NB4 (cell line): ENCODE measurements around the gene MZB1.

Experiments
- MYC ChIP-seq: IDR thresholded peaks from 2 replicates; pipeline ENCODE4 v1.6.1; 2011; ENCODE audit warnings: low read depth, low read length
- POLR2A ChIP-seq: IDR thresholded peaks from 2 replicates; pipeline ENCODE4 v1.6.1; 2011; ENCODE audit warnings: mild to moderate bottlenecking; ENCODE audit not compliant: insufficient read length; ENCODE audit errors: extremely low read depth
- TF ChIP-seq, protein P1 (sequence below): IDR thresholded peaks from one replicate; pipeline ENCODE4 v1.5.1; 2012; ENCODE audit warnings: low read depth, low read length
- TF ChIP-seq, protein P2 (sequence below): IDR thresholded peaks from 2 replicates; pipeline ENCODE4 v1.6.1; 2011; ENCODE audit warnings: low read depth, low read length

DNA sequence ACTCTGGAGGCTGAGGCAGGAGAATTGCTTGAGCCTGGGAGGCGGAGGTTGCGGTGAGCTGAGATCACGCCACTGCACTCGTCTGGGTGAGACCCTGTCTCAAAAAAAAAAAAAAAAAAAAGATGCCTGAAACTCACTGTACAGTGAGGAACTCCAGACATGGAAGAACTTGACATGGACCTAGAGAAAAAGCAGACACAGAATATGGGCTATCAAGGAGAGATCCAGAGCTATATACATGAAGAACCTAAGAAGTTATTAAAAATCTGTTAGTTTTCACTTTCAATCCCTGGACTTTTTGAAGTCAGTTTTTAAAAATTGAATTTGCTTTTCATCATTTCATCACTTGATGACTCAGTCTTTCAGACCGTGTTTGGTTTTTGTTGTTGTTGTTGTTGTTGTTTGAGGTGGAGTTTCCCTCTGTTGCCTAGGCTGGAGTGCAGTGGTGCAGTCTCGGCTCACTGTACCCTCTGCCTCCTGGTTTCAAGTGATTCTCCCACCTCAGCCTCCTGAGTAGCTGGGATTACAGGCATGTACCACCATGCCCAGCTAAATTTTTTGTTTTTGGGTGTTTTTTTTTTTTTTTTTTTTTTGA, 27.8 kb downstream of the MZB1 start:
- TF ChIP-seq, protein P1, sequence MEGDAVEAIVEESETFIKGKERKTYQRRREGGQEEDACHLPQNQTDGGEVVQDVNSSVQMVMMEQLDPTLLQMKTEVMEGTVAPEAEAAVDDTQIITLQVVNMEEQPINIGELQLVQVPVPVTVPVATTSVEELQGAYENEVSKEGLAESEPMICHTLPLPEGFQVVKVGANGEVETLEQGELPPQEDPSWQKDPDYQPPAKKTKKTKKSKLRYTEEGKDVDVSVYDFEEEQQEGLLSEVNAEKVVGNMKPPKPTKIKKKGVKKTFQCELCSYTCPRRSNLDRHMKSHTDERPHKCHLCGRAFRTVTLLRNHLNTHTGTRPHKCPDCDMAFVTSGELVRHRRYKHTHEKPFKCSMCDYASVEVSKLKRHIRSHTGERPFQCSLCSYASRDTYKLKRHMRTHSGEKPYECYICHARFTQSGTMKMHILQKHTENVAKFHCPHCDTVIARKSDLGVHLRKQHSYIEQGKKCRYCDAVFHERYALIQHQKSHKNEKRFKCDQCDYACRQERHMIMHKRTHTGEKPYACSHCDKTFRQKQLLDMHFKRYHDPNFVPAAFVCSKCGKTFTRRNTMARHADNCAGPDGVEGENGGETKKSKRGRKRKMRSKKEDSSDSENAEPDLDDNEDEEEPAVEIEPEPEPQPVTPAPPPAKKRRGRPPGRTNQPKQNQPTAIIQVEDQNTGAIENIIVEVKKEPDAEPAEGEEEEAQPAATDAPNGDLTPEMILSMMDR: no peak
- TF ChIP-seq POLR2A (no peak), MYC (no peak)
- TF ChIP-seq, protein P2, sequence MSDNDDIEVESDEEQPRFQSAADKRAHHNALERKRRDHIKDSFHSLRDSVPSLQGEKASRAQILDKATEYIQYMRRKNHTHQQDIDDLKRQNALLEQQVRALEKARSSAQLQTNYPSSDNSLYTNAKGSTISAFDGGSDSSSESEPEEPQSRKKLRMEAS: no peak
